ELR (cell line): ENCODE results near the gene GAGE12J.
"Not testable (repeated sequence)": the region's sequence is repeated elsewhere in the genome, so short reads cannot be mapped to it uniquely, and the experiment has no call there.

Source experiments
- DNase-seq: peaks from one replicate; pipeline ENCODE4 v3.0.0-alpha.2; 2015; ENCODE audit warnings: low read depth

The GAGE12J gene

GRCh38 chrX:49321737-49322136 is at the start of gene GAGE12J:
TSS of gene GAGE12J (plus strand) at chrX:49322037. CDS start at chrX:49323194, 1,157 bp downstream.
- DNase-seq: not testable (repeated sequence)

- no peak for DNase-seq
Observed at GRCh38 chrX:49272421-49272820, 49.4 kb upstream of the GAGE12J start.

- no peak for DNase-seq
Observed at GRCh38 chrX:49273181-49273727, 48.6 kb upstream of the GAGE12J start.

- no peak for DNase-seq
Observed at GRCh38 chrX:49276207-49276606, 45.6 kb upstream of the GAGE12J start.

GRCh38 chrX:49276671-49277534 is 44.9 kb upstream of the GAGE12J start:
- DNase-seq: no peak

- DNase-seq: no peak
Observed at GRCh38 chrX:49277535-49277830, 44.4 kb upstream of the GAGE12J start.

GRCh38 chrX:49278081-49278480 is 43.8 kb upstream of the GAGE12J start:
- no peak for DNase-seq

GRCh38 chrX:49282647-49283011 is 39.2 kb upstream of the GAGE12J start:
- peak; percentile 20 for DNase-seq

GRCh38 chrX:49284212-49284611 is 37.6 kb upstream of the GAGE12J start:
- DNase-seq: no peak

GRCh38 chrX:49286136-49286535 is 35.7 kb upstream of the GAGE12J start:
- DNase-seq: no peak

GRCh38 chrX:49286581-49286980 is 35.3 kb upstream of the GAGE12J start:
- no peak for DNase-seq

- DNase-seq: no peak
Observed at GRCh38 chrX:49287665-49288064, 34.2 kb upstream of the GAGE12J start.

GRCh38 chrX:49290215-49290614 is 31.6 kb upstream of the GAGE12J start:
- no peak for DNase-seq

GRCh38 chrX:49291615-49292337 is 30.1 kb upstream of the GAGE12J start:
- peak; percentile 62 for DNase-seq

- no peak for DNase-seq
Observed at GRCh38 chrX:49292400-49293362, 29.2 kb upstream of the GAGE12J start.

GRCh38 chrX:49299293-49299692 is 22.5 kb upstream of the GAGE12J start:
- DNase-seq: not testable (repeated sequence)

GRCh38 chrX:49300703-49301102 is 21.1 kb upstream of the GAGE12J start:
- no peak for DNase-seq

GRCh38 chrX:49303346-49303745 is 18.5 kb upstream of the GAGE12J start, which contains the start of gene GAGE10:
TSS of gene GAGE10 (plus strand) at chrX:49303646. CDS start at chrX:49304860, 1,214 bp downstream.
- DNase-seq: no peak

- not testable (repeated sequence) for DNase-seq
Observed at GRCh38 chrX:49307775-49308174, 14.1 kb upstream of the GAGE12J start.

- DNase-seq: peak; percentile 23
Observed at GRCh38 chrX:49308604-49309269, 13.1 kb upstream of the GAGE12J start.

GRCh38 chrX:49309401-49309981 is 12.3 kb upstream of the GAGE12J start:
- DNase-seq: peak; percentile 29
